ENCODE measurements around the gene VSTM2L.

DNA sequence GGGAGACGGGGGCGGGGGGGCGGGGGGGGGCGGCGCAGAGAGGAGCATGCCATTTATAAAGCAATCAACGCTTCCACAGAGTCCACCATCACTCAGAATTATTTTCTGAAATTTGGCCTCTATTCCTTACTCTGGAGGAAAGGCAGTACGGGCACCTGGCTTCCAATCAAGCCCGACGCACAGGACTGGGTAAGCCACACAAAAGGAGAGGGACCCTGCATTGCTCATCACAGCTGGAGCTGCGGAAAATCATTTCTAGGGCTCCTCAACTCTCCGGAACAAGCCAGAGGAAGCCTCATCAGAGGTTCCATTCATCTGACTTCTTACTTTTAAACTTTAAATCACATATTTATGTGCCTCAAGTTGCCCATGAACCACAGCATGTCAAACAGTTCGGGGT, 74.4 kb downstream of the VSTM2L start:
- TF ChIP-seq, protein P1, sequence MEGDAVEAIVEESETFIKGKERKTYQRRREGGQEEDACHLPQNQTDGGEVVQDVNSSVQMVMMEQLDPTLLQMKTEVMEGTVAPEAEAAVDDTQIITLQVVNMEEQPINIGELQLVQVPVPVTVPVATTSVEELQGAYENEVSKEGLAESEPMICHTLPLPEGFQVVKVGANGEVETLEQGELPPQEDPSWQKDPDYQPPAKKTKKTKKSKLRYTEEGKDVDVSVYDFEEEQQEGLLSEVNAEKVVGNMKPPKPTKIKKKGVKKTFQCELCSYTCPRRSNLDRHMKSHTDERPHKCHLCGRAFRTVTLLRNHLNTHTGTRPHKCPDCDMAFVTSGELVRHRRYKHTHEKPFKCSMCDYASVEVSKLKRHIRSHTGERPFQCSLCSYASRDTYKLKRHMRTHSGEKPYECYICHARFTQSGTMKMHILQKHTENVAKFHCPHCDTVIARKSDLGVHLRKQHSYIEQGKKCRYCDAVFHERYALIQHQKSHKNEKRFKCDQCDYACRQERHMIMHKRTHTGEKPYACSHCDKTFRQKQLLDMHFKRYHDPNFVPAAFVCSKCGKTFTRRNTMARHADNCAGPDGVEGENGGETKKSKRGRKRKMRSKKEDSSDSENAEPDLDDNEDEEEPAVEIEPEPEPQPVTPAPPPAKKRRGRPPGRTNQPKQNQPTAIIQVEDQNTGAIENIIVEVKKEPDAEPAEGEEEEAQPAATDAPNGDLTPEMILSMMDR (IDR thresholded peaks at IDR 0.05; ENCODE audit: poor library complexity, severe bottlenecking) = no peak
- TF ChIP-seq EZH2 (IDR thresholded peaks at IDR 0.05; ENCODE audit: borderline replicate concordance, insufficient read depth, low read length, poor library complexity, severe bottlenecking) (no peak), TAF1 (IDR thresholded peaks at IDR 0.05; ENCODE audit: low read depth) (no peak), REST (IDR thresholded peaks at IDR 0.05; ENCODE audit: borderline replicate concordance) (no peak), POLR2AphosphoS5 (IDR thresholded peaks at IDR 0.05) (no peak)
